SK-N-SH (cell line): ENCODE measurements around the gene SLC16A12.

Experiments used
- CHD2 ChIP-seq: fragments of 150-350 bp; IDR thresholded peaks from 2 replicates; pipeline ENCODE4 v1.6.1; 2018; ENCODE audit warnings: low read length; ENCODE audit not compliant: partially characterized antibody
- CTCF ChIP-seq: fragments of 200-600 bp; sonication (generic); IDR thresholded peaks from 2 replicates; pipeline ENCODE4 v1.6.1; 2017; ENCODE audit warnings: antibody characterized with exemption, mild to moderate bottlenecking, moderate library complexity
- FOXJ3 ChIP-seq: sonication (generic); formaldehyde crosslinking; IDR thresholded peaks from 2 replicates; pipeline ENCODE4 v1.5.1; 2020; ENCODE audit warnings: mild to moderate bottlenecking, missing genetic modification reagents
- GABPA ChIP-seq: IDR thresholded peaks from 2 replicates; pipeline ENCODE4 v1.4.0; 2012; ENCODE audit warnings: low read depth, mild to moderate bottlenecking
- NFIC ChIP-seq: IDR thresholded peaks from 2 replicates; pipeline ENCODE4 v1.4.0; 2012; ENCODE audit warnings: borderline replicate concordance
- RAD21 ChIP-seq: IDR thresholded peaks from 2 replicates; pipeline ENCODE4 v1.6.1; 2012; ENCODE audit warnings: mild to moderate bottlenecking, low read length
- SIN3A ChIP-seq: IDR thresholded peaks from 2 replicates; pipeline ENCODE4 v1.6.1; 2012; ENCODE audit warnings: low read depth, mild to moderate bottlenecking, low read length, moderate library complexity, borderline replicate concordance
- TAF1 ChIP-seq: IDR thresholded peaks from 2 replicates; pipeline ENCODE4 v1.6.1; 2012; ENCODE audit warnings: low read depth, mild to moderate bottlenecking, low read length, moderate library complexity, borderline replicate concordance
- TEAD4 ChIP-seq: IDR thresholded peaks from 2 replicates; pipeline ENCODE4 v1.4.0; 2012; ENCODE audit warnings: mild to moderate bottlenecking, borderline replicate concordance; ENCODE audit not compliant: insufficient read depth

DNA sequence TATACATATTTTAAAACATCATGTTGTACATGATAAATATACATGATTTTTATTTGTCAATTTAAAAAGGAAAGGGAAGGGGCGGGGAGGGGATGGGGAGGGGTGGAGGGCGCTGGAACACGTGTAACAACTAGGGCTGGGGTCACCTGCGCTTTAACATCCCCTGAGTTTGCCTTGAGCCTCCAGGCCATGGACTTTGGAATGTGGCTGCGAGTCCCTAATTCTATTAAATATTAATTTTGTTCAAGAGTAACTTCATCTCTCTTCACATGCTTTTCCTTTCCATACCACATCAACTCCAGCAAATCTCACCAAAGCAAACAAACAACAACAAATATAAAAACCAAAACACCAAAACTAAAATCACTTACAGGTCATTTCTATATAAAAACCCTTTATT lies 110.4 kb downstream of the SLC16A12 start:
- no peak for TF ChIP-seq RAD21
- TF ChIP-seq GABPA = no peak
- no peak for TF ChIP-seq SIN3A
- TF ChIP-seq FOXJ3 (CRISPR knock-in tag) = no peak
- no peak for TF ChIP-seq CTCF
- TF ChIP-seq CHD2 = no peak
- TF ChIP-seq TAF1 = no peak
- TF ChIP-seq TEAD4 = no peak
- no peak for TF ChIP-seq NFIC
